ENCODE measurements around the gene EPB41L3. TPM values are rescaled to one million over a fixed set of nuclear protein-coding genes. Genes with fewer than 3 reads are reported as not detected.

The EPB41L3 gene
- total and polyA plus RNA-seq, 10 donors, result 8.0 to 121 (median 49.1) TPM

GRCh38 chr18:5467671-5468070, 76.1 kb downstream of the EPB41L3 start:
- Histone ChIP-seq H3K27ac (no peak overlapping the region), H3K36me3 (no peaks in the 10 kb centered on the region), H3K4me1 (peaks cover 0 to 24% (median 3%) of the 10 kb centered on the region in 6 donors), H3K4me3 (no peak overlapping the region), H3K27me3 (replicated peaks in 1 of 7) (peaks cover 0 to 6% (median 0%) of the 10 kb centered on the region in 7 donors), H3K9me3 (no peaks in the 10 kb centered on the region)
- no peak for DNase-seq
- intact Hi-C loops (cut with DNase I; ENCODE audit: low total_unique reads), result no loop called here
- 68 to 91% (median 88%) methylated on average over 6 of the region's 6 CpGs for WGBS, 5 donors
- no peak for TF ChIP-seq POLR2A (IDR thresholded peaks at IDR 0.05)
- TF ChIP-seq CTCF (IDR thresholded peaks at IDR 0.05 in 8 of 11, conservative IDR thresholded peaks at IDR 0.05 in 3 of 11), result no peak
- TF ChIP-seq POLR2AphosphoS5 (IDR thresholded peaks at IDR 0.05), result no peak

- H3K27ac ChIP-seq, result peak overlapping the region in 4 of 8 donors; percentile 1 to 54 (median 46)
- 38 to 56% (median 44%) methylated on average over 5 of the region's 5 CpGs for WGBS, 5 donors
- no peak for DNase-seq
- H3K27me3 ChIP-seq (replicated peaks in 1 of 7), result peaks cover 0 to 6% (median 0%) of the 10 kb centered on the region in 7 donors
- no peak overlapping the region for H3K4me3 ChIP-seq
- peak in 1 of 3 donors; percentile 58 for TF ChIP-seq POLR2AphosphoS5 (IDR thresholded peaks at IDR 0.05)
- TF ChIP-seq POLR2A (IDR thresholded peaks at IDR 0.05), result no peak
- intact Hi-C loops (cut with DNase I; ENCODE audit: low total_unique reads), result no loop called here
- H3K36me3 ChIP-seq, result no peaks in the 10 kb centered on the region
- H3K4me1 ChIP-seq, result peaks cover 0 to 38% (median 3%) of the 10 kb centered on the region in 6 donors
- H3K9me3 ChIP-seq, result no peaks in the 10 kb centered on the region
Observed at GRCh38 chr18:5466256-5466655, 77.5 kb downstream of the EPB41L3 start.

- TF ChIP-seq POLR2AphosphoS5 (IDR thresholded peaks at IDR 0.05) (no peak), CTCF (IDR thresholded peaks at IDR 0.05 in 8 of 11, conservative IDR thresholded peaks at IDR 0.05 in 3 of 11) (no peak), POLR2A (IDR thresholded peaks at IDR 0.05) (no peak)
- DNase-seq, result no peak
- H3K27me3 ChIP-seq (replicated peaks in 1 of 7), result peaks cover 0 to 6% (median 0%) of the 10 kb centered on the region in 7 donors
- H3K4me1 ChIP-seq, result peaks cover 0 to 39% (median 3%) of the 10 kb centered on the region in 6 donors
- 23 to 49% (median 35%) methylated on average over 2 of the region's 2 CpGs for WGBS, 5 donors
- H3K36me3 ChIP-seq, result no peaks in the 10 kb centered on the region
- no peaks in the 10 kb centered on the region for H3K9me3 ChIP-seq
- H3K27ac ChIP-seq, result peak overlapping the region in 3 of 8 donors; percentile 43 to 65 (median 54)
- intact Hi-C loops (cut with DNase I; ENCODE audit: low total_unique reads), result no loop called here
- no peak overlapping the region for H3K4me3 ChIP-seq
Observed at GRCh38 chr18:5464251-5464650, 79.5 kb downstream of the EPB41L3 start.

- intact Hi-C loops (cut with DNase I; ENCODE audit: low total_unique reads), result no loop called here
Observed at GRCh38 chr18:5463831-5464230, 80.0 kb downstream of the EPB41L3 start.

More at GRCh38 chr18:5463831-5464230, 80.0 kb downstream of the EPB41L3 start:
- DNase-seq, result no peak
- Histone ChIP-seq H3K27ac (peak overlapping the region in 3 of 8 donors; percentile 43 to 65 (median 54)), H3K9me3 (no peaks in the 10 kb centered on the region), H3K4me1 (peaks cover 0 to 39% (median 3%) of the 10 kb centered on the region in 6 donors), H3K36me3 (no peaks in the 10 kb centered on the region), H3K4me3 (no peak overlapping the region), H3K27me3 (replicated peaks in 1 of 7) (peaks cover 0 to 6% (median 0%) of the 10 kb centered on the region in 7 donors)
- WGBS, 5 donors, result 85 to 91% (median 87%) methylated on average over 8 of the region's 8 CpGs
- TF ChIP-seq POLR2A (IDR thresholded peaks at IDR 0.05) (no peak), POLR2AphosphoS5 (IDR thresholded peaks at IDR 0.05) (no peak), CTCF (IDR thresholded peaks at IDR 0.05 in 8 of 11, conservative IDR thresholded peaks at IDR 0.05 in 3 of 11) (no peak)

Data from spleen (tissue), 11 donors.